Panc1 (cell line): Measurements from ENCODE around the gene UBTF.

Source experiments
- CTCF ChIP-seq: fragments of 450-650 bp; IDR thresholded peaks from 2 replicates; pipeline ENCODE4 v1.5.1; 2017; ENCODE audit warnings: mild to moderate bottlenecking
- TF ChIP-seq, protein P1 (sequence below), 2 experiments: IDR thresholded peaks; 2 replicates each; pipeline ENCODE4 v1.6.1; 2011 to 2012; ENCODE audit warnings: low read depth in 2 of 2, control low read depth in 1 of 2, low read length in 1 of 2, mild to moderate bottlenecking in 1 of 2, moderate library complexity in 1 of 2; ENCODE audit not compliant: insufficient read depth in 1 of 2

- no peak for TF ChIP-seq CTCF
- TF ChIP-seq, protein P1, sequence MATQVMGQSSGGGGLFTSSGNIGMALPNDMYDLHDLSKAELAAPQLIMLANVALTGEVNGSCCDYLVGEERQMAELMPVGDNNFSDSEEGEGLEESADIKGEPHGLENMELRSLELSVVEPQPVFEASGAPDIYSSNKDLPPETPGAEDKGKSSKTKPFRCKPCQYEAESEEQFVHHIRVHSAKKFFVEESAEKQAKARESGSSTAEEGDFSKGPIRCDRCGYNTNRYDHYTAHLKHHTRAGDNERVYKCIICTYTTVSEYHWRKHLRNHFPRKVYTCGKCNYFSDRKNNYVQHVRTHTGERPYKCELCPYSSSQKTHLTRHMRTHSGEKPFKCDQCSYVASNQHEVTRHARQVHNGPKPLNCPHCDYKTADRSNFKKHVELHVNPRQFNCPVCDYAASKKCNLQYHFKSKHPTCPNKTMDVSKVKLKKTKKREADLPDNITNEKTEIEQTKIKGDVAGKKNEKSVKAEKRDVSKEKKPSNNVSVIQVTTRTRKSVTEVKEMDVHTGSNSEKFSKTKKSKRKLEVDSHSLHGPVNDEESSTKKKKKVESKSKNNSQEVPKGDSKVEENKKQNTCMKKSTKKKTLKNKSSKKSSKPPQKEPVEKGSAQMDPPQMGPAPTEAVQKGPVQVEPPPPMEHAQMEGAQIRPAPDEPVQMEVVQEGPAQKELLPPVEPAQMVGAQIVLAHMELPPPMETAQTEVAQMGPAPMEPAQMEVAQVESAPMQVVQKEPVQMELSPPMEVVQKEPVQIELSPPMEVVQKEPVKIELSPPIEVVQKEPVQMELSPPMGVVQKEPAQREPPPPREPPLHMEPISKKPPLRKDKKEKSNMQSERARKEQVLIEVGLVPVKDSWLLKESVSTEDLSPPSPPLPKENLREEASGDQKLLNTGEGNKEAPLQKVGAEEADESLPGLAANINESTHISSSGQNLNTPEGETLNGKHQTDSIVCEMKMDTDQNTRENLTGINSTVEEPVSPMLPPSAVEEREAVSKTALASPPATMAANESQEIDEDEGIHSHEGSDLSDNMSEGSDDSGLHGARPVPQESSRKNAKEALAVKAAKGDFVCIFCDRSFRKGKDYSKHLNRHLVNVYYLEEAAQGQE (IDR thresholded peaks at IDR 0.05; ENCODE audit: insufficient read depth in 1 of 2, low read depth in 2 of 2, low read length in 1 of 2) = no peak
Measured at GRCh38 chr17:44258811-44259351, 39.4 kb upstream of the UBTF start.
